NCI-H526 treated with DMSO at 0.1 percent for 48 hours (cell line): ENCODE data around the gene AARS2.

ENCODE experiments used
- DNase-seq: peaks from one replicate; lab custom pipeline; 2025; lab: John Stamatoyannopoulos, UW

AARS2 gene

GRCh38 chr6:44300292-44300823 is 12.8 kb downstream of the AARS2 start:
- no peak for DNase-seq

GRCh38 chr6:44298864-44299263 is 14.3 kb downstream of the AARS2 start:
- no peak for DNase-seq

GRCh38 chr6:44298055-44298803 is 14.9 kb downstream of the AARS2 start:
- DNase-seq, result no peak

GRCh38 chr6:44297063-44298038 is 15.8 kb downstream of the AARS2 start:
- no peak for DNase-seq

GRCh38 chr6:44294832-44295791 is 18.0 kb downstream of the AARS2 start:
- DNase-seq, result no peak

GRCh38 chr6:44292661-44293365 is 20.3 kb downstream of the AARS2 start:
- no peak for DNase-seq

- no peak for DNase-seq
These were observed 21.3 kb downstream of the AARS2 start for GRCh38 chr6:44291841-44292240.

GRCh38 chr6:44289726-44290260 is 23.4 kb downstream of the AARS2 start:
- no peak for DNase-seq

GRCh38 chr6:44286747-44287146 is 26.4 kb downstream of the AARS2 start:
- no peak for DNase-seq

- no peak for DNase-seq
These were observed 26.9 kb downstream of the AARS2 start for GRCh38 chr6:44286285-44286565.

GRCh38 chr6:44285552-44286284 is 27.4 kb downstream of the AARS2 start:
- no peak for DNase-seq

- DNase-seq, result no peak
These were observed 28.3 kb downstream of the AARS2 start for GRCh38 chr6:44284867-44285266.

- DNase-seq, result no peak
These were observed 29.0 kb downstream of the AARS2 start for GRCh38 chr6:44284121-44284520.

GRCh38 chr6:44278774-44279697 is 34.1 kb downstream of the AARS2 start:
- no peak for DNase-seq

- no peak for DNase-seq
These were observed 34.8 kb downstream of the AARS2 start for GRCh38 chr6:44278315-44278714.

- no peak for DNase-seq
These were observed 35.4 kb downstream of the AARS2 start for GRCh38 chr6:44277763-44278162.

- DNase-seq, result no peak
These were observed 36.2 kb downstream of the AARS2 start for GRCh38 chr6:44276667-44277640.
